Subcutaneous adipose tissue (tissue), 4 donors: ENCODE data around the gene ARFGEF2. TPM values are rescaled to one million over a fixed set of nuclear protein-coding genes. Genes with fewer than 3 reads are reported as not detected.

Experiments
- CTCF ChIP-seq: fragments of 450-650 bp; IDR thresholded peaks from one replicate; pipeline ENCODE4 v1.5.1; 2016; ENCODE audit warnings: low read depth, mild to moderate bottlenecking, control low read depth, antibody characterized with exemption, moderate library complexity
- total RNA-seq, 4 donors: library from RNA; depleted of rRNA; stranded (reverse); fragments of >200 nt; gene quantifications; one replicate each; pipeline ENCODE4 v1.1.0, GENCODE V29; 2016

The ARFGEF2 gene
- total RNA-seq, 4 donors from 2014 or later: 30.8 to 40.1 (median 35.5) TPM

DNA sequence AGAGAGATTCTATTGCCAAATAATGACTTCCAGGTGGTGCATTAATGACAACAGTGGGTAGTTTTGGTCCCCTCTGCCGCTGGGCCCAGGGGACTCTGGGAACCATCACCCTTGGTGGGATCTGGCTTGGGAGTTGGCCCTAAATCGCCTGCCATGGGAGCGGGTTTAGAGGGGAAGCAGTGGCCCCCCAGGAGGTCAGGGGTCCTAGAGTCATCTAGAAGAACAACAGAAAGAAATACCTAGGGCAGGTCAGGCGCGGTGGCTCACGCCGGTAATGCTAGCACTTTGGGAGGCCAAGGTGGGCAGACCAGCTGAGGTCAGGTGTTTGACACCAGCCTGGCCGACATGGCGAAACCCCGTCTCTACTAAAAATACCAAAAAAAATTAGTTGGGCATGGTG lies 17.8 kb upstream of the ARFGEF2 start:
- TF ChIP-seq CTCF: no peak

GRCh38 chr20:48904566-48905296 lies 16.8 kb upstream of the ARFGEF2 start:
- no peak for TF ChIP-seq CTCF

DNA sequence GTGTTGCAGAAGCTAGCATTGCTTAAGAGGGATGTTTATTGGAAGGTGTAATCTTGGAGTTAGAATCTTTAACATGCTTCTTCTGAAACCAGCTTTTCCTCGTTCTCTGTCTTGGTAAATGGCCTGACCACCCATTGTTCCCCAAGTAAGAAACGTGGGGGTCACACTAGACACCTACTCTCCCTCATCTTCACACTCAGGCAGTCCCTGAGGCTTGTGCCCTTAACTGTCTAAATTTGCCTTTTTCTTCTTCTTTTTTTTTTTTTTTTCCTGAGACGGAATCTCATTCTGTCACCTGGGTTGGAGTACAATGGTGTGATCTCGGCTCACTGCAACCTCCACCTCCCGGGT lies 16.2 kb upstream of the ARFGEF2 start:
- TF ChIP-seq CTCF: no peak

GRCh38 chr20:48906221-48906877 lies 15.2 kb upstream of the ARFGEF2 start:
- TF ChIP-seq CTCF: no peak

GRCh38 chr20:48908656-48909319 lies 12.7 kb upstream of the ARFGEF2 start:
- TF ChIP-seq CTCF: no peak

- no peak for TF ChIP-seq CTCF
Measured at GRCh38 chr20:48909910-48910309, 11.6 kb upstream of the ARFGEF2 start.

- no peak for TF ChIP-seq CTCF
Measured at GRCh38 chr20:48910347-48910781, 11.1 kb upstream of the ARFGEF2 start.
